GM19239 (cell line): ENCODE measurements around the gene CFAP100.

Experiments used
- DNase-seq: peaks from one replicate; pipeline ENCODE4 v3.0.0; 2011; ENCODE audit warnings: low spot score; ENCODE audit not compliant: insufficient read length
- FAIRE-seq: peaks from 2 replicates; lab custom pipeline; 2011; peaks lifted over from hg19 to GRCh38; lab: Jason Lieb, UNC

The CFAP100 gene

GRCh38 chr3:126438186-126438585 lies 43.5 kb downstream of the CFAP100 start:
- DNase-seq (no peak), FAIRE-seq (no peak)

GRCh38 chr3:126438746-126439145 lies 44.0 kb downstream of the CFAP100 start:
- FAIRE-seq = no peak
- DNase-seq = no peak

DNA sequence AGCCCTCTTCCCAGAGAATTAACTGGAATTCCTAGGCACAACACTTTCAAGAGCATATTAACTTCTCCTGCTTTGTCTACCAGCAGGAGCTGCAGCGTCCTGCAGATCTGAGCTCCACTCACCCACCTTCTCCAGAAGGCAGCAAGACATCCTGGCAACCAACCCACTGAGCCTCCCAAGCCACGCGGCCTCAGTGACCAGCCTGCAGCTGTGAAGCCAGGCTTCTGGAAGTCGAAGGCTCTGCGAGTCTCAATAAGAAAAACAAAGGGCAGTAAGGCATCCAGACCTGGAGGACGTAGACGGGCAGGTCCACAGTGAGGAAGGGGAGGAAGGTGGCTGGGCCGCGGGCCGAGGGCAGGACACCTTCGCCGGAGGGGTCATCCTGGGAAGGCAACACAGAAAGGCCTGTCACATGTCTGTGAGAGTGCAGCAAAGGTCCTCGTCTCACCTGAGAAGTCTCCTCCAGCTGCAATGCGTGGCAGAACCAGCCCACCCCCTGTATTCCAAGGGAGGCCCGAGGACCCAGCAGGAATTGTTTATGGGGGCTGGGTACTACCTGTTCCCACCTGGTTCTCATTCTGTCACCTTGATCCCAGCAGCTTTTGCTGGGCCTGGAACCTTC lies 44.7 kb downstream of the CFAP100 start:
- DNase-seq (no peak), FAIRE-seq (no peak)

DNA sequence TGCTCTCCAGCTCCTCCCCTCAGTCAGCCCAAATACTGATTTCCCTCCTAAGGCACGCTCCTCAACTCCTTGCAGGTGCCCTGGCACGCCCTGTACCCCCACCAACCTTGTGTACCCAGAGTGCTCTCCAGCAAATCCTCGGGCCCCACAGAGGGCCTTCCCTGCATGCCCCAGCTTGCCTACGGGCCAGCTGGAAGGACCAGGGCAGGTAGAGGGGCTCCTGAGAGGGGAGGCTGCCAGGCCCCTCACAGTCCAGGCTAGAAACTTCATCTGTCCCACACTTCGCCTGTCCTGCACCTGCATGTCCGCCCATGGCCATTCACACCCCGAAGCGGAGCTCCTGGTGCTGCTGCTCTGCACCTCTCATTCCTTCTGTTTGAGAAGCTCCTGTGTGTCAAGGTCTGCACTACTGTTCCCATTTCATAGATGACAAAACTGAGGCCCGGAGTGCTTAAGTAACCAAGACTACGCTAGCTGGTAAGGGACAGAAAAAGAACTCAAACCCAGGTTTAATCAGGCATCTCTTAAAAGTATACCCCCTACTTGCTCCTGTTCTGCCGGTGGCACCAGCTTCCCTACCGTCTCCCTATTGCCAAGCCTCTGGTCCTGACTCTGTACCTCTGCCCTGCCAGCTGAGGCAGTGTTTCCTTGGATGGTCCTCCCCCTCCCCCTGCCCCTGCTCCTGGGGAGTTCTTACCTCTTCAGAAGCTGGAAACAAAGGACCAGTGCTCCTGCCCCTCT lies 45.4 kb downstream of the CFAP100 start:
- no peak for DNase-seq
- no peak for FAIRE-seq

DNA sequence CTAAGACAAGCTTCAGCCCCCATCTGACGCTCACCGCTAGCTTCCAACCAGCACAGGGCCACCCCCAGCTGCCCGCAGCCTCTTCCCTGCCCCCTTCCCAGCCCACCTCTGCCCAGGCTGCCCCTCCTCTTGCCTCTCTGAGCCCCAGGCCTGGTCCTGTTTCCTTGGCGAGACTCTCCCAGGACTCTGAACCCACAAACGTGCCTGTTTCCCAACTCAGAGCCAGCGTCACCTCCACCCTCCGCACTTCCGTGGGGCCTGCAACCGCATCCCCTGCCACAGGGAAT lies 45.9 kb downstream of the CFAP100 start:
- DNase-seq = no peak
- no peak for FAIRE-seq

DNA sequence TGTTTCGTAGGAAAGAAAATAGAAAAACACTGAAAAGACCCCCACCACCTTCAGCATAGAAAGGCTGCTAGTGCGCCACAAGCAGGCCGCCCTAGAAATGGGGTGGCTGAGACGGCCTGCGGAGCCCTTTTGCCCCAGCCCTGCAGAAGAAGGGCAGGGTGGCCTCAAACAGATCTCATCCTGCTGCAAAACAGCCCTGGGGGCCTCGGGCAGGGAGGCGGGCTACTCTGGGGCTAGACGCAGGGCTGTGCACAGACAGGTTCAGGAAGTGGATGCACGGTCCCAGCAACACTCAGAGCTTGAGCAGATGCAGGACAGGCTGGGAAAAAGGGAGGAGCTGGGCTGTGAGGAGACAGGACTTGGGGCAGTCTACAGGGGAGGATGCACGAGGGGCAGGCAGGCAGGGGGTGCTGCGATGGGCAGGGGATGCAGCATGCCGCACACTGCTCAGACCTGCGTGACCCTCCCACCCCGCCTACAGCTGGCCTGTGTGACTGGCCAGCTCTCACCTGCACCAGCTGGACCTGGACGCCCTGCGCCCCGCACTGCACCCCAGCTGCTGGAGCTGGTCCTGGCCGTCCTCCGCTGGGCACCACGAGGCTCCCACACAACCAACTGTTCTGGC lies 46.7 kb downstream of the CFAP100 start:
- DNase-seq (no peak), FAIRE-seq (no peak)

DNA sequence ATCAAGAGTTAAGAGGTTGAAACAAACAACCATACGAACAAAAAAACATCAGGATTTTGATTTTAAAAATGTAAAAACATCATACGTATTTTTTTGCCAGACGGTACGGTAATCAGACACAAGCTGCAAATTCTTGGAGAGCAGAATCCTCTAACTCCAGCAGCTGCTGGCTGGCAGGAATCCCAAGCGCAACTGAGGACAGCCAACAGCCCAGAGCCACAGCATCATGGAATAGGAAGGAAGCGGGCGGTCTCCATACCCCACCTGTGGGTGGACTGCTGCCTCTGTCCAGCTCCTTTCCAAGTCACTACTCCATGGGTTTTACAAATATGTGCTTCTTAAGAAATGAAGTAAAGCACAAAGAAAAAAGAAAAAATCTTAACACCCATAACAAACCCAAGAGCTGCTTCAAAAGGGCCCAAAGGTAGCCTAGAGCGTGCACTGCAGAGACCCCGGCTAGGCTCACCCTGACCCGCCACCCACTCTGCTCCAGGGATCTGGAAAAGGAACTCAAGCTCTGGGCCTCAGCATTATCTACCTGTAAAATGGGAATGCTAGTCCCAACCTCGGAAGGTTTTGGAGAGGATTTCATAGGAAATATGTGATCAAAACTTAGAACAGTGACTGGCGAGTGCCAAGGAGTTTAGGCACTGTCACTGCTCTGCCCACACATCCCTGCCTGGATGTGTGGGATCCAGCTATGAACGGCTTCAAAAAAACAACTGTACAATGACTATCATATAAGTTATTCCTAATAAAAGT lies 47.6 kb downstream of the CFAP100 start:
- no peak for FAIRE-seq

GRCh38 chr3:126442856-126443242 lies 48.1 kb downstream of the CFAP100 start:
- no peak for FAIRE-seq
- no peak for DNase-seq

More for the DNA sequence above, 47.6 kb downstream of the CFAP100 start:
- no peak for DNase-seq

- DNase-seq = no peak
- no peak for FAIRE-seq
Measured at GRCh38 chr3:126445506-126445905, 50.8 kb downstream of the CFAP100 start.

- no peak for FAIRE-seq
- DNase-seq = no peak
Measured at GRCh38 chr3:126446301-126446700, 51.6 kb downstream of the CFAP100 start.

DNA sequence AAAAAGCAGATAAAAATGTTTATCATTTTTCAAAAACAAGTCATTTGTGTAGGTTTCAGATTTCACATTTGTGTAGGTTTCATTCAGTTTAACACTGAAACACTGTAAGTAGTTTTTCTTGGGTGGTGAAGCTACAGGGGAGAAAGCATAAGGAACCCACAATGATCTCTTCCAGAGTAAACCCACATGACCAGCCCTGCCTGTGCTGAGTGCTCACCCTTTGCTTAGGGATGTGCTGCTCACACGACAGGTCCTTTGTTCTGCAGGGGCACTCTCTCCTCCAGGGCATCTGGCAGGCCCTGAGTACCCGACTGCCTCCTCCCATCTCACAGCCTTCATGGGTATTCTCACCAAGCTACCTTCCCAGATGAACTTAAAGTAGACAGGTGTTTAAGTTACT lies 52.1 kb downstream of the CFAP100 start:
- FAIRE-seq (no peak), DNase-seq (no peak)

DNA sequence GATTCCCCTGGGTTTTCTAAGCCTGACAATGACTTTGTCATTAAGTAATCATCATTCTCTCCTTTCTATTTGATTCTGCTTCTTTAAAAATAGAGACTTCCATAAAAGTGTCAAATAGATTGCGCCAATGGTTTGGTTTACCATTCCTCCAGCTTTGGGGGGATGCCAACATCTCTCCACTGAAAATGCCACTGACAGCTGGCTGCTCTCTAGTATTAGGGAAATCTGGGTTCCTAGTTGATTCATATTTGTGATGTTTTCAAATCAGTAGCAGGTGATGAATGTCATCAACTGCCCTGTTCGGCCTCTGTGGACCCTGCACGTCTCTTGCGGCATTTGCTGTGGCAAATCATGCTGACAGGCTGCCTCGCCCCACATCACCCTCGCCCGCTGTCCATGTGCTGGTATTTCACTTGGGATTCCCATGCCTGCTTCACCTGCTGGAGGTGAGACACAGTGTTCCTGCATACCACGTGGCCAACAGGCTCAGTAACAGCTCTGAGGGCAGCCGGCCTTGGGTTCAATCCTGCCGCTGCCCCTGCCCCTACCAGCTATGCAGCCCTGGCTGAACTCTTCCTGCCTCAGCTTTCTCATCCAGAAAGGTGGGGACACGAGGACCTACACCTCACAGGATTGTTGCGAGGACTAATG lies 52.9 kb downstream of the CFAP100 start:
- FAIRE-seq = no peak
- DNase-seq = no peak

DNA sequence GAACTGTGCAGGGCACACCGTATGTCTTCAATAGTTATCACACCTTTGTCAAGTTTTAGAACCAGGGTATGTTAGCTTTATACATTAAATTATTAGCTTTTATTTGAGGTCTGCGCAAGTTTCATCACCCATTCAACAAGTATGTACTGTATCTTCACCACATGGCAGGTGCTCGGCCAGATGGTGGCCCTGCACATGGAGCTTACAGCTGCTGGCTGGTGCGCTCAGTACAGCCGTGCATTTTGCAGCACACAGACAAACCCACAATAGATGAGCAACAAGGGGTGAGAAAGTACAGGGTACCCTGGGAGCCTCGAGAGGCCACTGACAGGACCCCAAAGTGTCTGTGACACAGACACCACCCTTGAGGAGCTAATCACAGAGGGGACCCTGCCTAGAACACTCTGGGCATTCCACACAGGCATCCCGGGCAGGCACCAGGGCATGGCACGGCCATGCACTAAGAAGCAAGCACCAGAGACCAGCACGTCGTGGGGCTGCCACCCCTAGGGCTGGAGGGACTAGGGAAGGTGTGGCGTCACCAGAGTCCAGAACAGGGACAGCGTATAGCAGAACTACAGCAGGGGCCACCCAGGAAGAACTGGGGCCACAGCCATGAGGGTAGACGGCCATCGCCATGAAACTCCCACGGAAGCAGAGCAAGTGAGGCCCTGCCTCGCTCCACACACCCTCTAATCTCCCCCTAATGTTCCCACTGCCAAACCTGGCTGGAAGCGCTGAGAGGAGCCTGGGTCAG lies 53.6 kb downstream of the CFAP100 start:
- no peak for DNase-seq
- no peak for FAIRE-seq

GRCh38 chr3:126448893-126449180 lies 54.1 kb downstream of the CFAP100 start:
- DNase-seq (no peak), FAIRE-seq (no peak)

DNA sequence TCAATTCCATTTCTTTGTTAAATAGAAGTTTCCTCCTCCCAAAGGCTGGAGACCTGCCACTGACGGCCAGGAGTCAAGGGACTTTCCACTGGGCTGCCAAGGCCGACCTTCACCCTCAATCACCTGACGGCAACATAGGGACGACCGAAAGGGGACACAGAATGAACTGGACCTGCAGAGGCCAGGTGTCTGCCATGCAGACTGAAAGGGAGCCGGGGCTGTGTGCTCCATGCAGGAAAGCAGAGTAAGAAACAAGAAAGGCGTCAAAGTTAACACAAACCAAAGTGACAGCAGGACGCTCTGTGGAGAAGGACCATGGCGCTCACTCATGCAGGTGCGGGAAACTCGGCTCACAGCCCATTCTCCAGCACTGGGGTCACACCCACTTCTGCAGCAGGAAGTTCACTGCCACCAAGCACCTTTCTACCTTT lies 54.9 kb downstream of the CFAP100 start:
- no peak for FAIRE-seq

GRCh38 chr3:126450219-126450618 lies 55.5 kb downstream of the CFAP100 start:
- DNase-seq (no peak), FAIRE-seq (no peak)

More for the DNA sequence above, 54.9 kb downstream of the CFAP100 start:
- DNase-seq = no peak

DNA sequence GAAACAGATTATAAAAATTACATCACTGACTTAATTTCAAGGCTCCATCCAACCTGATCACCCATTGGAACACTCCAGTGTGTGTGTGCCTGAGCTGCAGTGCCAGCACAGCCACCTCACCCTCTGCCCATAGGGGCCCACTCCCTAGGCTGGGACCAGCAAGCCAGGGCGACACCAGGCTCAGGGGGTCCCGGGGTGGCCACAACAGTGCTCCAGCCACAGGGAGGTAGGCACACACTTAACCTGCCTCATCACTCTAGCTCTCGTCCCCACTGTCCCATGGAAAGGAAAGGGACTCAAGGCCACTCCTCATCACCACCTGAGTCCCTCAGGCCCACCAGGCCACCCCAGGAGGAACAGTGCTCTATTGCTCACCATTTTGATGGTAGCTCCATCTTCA lies 56.0 kb downstream of the CFAP100 start:
- DNase-seq (no peak), FAIRE-seq (no peak)

DNA sequence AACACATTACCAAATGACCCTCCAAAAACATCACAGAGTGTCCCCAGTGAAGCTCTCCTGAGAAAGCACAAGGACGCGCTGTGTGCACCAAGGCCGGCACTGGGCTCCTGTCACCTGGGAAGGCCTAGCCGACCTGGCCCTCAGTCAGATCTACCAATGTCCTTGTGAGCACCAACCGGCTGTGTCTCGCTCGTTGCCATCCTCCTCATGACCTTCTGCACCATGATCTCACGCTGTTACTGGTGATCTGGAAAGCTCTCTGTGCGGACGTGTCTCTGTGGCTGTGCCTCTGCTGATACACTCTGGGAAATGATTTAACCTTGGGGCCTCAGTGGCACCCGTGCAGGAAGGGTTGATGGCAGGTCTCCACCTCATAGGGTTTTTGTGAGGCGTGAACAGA lies 56.8 kb downstream of the CFAP100 start:
- DNase-seq (no peak), FAIRE-seq (no peak)

DNA sequence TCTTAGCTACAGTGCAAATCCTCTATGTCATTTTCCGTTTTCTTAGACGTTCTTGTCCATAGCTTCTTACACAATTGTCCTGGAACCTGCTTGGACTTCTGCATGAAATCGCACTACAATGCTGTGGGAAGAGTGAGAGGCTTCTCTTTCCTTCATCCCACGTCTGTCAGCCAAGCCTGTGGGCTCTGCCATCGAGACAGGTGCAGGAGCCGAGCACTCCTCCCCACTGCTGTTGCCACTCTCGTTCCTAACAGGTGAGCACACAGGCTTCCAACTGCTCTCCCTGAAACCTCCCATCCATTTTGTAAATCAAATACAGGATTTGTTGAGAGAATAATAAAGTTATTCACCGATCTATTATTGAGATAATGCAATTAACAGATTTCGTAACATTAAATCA lies 57.5 kb downstream of the CFAP100 start:
- FAIRE-seq = no peak
- no peak for DNase-seq

GRCh38 chr3:126454025-126454424 lies 59.3 kb downstream of the CFAP100 start:
- FAIRE-seq = no peak
- DNase-seq = no peak
